RCC 7860 (cell line): ENCODE measurements around the gene MIA3.
"Not testable (repeated sequence)": the region's sequence is repeated elsewhere in the genome, so short reads cannot be mapped to it uniquely, and the experiment has no call there.

Source experiments
- DNase-seq: peaks from one replicate; pipeline ENCODE4 v3.0.0-alpha.2; 2015; ENCODE audit warnings: low spot score
- FAIRE-seq: peaks from 2 replicates; lab custom pipeline; 2012; peaks lifted over from hg19 to GRCh38; lab: Jason Lieb, UNC

MIA3 gene

DNA sequence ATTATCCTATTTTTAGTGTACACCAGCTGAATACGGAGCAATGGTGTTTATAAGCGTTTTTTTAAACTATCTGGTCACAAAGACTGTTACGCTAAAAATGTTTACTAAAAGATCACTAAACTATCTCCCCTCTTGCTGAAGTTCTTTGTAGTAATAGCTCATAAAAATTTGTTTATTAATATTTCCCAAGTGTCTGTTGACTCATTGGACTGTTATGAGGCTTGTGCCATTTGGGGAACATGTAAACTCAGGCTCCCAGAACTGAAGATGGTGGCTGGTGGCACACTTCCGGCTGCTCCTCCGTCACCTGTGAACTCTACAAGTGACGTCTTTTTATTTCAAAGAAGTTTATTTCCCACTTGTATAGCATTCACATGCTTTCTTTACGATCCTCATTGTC lies 48.1 kb downstream of the MIA3 start:
- no peak for FAIRE-seq
- DNase-seq: no peak

DNA sequence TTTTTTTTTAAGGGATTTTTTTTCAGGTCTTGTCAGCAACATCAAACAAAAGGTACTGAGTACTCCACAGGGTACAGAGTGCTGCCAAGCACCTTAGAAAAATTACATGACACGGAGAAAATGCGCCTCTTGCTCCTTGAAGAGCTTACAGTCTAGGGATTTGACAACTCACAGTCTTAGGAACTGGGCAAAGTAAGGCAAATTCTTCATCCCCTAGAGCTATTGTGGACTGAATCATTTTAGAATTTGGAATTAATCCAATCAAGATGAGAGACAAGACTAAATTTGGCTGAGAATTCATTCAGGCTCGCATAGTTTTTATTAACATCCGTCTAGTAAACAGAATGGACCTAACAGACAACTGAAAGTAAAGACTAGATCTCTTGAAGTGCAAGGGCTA lies 50.3 kb downstream of the MIA3 start:
- not testable (repeated sequence) for DNase-seq, FAIRE-seq

DNA sequence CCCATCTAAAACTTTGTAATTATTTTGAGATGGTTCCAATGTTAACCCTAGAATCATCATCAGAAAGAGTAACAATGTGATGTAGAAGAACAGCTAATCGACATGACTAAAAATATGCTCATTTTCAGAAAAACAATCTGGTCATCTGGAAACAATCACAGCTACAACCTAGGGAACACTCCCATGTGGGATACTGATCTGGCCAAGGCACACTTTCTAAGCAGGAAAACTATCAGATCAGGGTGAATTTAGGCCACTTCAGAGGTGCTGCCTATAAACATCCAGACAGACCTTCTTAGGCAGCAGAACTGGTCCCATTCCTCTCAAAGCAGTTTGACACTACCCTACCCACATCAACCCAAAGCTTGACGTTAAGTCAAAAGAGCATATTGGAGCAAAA lies 51.2 kb downstream of the MIA3 start:
- DNase-seq: not testable (repeated sequence)
- peak; percentile 63 for FAIRE-seq

DNA sequence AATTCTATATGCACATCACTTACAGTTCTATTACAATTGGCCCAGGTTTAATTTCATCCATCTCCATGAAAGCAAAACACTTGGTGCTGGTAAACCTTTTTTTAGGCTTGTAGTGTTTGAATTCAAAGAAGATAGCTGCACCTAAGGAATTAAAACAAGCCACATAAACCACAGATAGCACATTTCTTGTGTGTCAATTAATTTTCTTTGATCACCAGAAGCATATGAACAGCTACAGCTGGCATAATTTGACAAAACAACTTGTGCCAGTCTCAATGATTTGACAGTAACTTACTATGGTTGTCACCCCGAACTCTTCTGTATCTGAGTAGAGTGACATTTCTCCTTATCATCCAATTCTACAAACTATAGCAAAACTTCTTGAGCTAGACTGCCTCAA lies 52.2 kb downstream of the MIA3 start:
- FAIRE-seq (no peak), DNase-seq (no peak)

DNA sequence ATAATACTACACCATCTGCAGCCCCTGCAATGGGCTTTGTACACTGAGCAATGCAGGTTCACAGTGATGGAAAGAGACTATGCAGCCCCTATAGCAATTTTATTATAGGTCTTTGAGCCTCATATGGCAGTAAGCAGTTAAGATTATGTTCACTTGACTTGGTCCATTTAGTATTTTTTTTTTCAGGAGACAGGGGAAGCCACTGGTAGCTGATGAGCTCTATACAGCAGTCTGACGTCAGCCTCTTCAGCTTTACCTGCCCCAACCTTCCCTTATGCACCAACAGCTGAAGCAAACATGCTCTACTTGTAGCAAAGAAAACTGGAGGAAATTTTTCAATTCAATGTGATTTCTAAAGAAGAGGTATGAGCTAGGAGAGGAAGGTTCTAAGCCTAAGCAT lies 62.2 kb downstream of the MIA3 start:
- FAIRE-seq (no peak), DNase-seq (no peak)

DNA sequence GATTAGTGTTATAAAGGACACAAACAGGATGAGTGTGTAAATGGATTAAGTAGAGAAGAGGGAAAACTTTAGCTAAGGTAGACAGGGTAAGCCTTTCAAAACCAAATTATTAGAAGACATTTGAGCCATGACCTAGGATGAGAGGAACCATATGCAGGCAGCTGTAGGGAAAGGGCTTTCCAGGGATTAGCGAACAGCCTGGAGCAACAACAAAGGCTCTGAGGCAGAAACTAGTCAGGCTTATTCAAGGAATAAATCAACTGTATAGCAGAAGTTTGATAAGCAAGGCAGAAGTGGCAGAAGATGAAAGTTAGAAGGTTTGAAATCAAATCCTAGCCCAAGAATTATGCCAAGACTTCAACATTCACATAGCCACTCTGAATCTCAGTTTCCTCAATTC lies 73.1 kb downstream of the MIA3 start:
- FAIRE-seq: no peak
- DNase-seq: no peak

DNA sequence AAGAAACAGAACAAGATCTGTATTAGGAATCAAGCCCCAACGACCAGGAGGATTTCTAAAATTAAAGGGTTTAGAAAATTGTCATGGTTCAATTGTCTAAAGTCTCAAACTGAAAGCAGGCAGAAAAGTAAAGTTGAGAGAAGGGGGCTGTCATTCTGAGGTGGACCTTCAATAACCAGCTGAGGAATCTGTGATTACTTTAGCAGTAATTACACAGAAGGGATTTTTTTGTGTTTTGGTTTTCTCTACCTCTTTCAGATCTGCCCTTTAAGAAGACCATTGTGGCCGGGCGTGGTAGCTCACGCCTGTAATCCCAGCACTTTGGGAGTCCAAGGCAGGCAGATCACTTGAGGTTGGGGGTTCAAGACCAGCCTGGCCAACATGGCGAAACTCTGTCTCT lies 77.0 kb downstream of the MIA3 start:
- DNase-seq (no peak), FAIRE-seq (no peak)

DNA sequence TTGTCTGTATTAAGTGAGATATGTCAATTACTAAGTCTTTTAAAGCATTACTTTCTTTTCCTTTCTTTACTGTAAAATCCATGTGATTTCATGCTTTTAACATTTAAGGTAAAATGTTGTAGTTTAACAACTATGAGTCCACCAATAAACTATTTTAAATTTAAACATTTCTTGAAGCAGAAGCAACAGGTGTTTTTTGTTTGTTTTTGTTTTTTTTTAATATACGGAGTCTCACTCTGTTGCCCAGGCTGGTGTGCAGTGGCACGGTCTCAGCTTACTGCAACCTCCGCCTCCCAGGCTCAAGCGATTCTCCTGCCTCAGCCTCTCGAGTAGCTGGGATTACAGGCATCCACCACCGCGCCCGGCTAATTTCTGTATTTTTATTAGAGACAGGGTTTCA lies 78.8 kb downstream of the MIA3 start:
- DNase-seq: no peak
- no peak for FAIRE-seq

DNA sequence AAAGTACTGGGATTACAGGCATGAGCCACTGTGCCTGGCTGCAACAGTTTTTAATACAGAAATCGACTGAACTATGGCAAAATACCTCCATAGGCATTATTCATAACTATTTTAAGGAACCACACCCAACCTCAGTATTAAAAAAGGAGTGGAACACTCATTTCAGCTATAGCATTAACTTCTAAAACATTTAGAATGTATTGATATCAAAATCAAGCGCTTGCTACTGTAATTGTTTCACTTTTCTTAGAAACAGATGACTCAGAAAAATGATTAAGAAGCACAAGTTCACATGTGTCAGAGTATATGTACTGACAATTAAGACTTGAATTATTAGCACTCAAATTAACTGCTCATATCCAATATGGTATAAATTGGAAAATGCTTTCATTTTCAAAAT lies 79.3 kb downstream of the MIA3 start:
- FAIRE-seq: no peak
- no peak for DNase-seq

DNA sequence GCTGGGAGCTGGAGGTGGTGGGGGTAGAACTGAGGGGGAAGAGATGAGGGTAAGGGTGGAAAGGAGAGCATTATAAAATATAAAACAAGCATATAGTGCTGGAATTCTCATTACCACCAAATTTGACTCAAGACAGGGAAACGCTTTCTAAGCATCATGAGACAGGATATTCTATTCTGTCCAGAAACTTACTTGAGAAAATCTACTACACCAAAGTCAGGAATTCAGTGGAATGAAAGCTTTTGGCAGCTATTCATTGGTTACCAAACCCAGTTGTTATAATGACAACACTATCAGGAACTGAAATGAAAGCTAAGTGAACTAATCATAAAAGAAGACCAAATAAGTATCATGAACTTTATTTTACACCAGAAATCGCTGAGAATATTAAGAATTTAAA lies 79.9 kb downstream of the MIA3 start:
- FAIRE-seq (no peak), DNase-seq (no peak)

DNA sequence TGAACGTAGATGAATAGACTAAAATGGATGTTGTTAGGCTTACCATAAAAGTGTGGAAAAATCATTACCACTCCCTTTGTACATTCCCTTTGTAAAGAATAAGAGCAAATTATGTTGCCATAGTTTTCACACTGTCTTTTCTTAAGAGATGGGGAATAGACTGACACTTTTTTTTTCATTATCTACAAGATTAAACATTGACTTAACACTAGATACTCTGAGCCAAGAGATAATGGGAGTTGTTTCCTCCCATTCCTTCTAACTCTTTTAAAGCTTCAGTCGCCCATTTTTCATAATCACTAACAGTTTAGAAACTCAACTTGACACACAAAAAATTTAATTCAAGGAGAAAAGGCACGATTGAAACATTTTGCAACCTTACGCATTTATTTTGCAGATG lies 84.3 kb downstream of the MIA3 start:
- no peak for FAIRE-seq

DNA sequence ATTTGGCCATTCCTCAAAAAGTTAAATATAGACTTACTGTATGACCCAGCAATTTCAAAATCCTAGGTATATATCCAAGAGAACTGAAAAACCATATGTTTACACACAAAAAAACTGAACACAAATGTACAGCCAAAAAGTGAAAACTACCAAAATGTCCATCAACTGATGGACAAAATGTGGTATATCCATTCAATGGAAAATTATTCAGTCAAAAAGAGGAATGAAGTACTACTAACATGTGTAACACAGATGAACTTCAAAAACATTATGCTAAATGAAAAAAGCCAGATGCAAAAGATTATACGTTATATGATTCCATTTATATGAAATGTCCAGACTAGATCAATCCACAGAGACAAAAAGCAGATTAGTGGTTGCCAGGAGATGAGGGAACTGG lies 86.4 kb downstream of the MIA3 start:
- DNase-seq (no peak), FAIRE-seq (no peak)

More for the DNA sequence above, 84.3 kb downstream of the MIA3 start:
- no peak for DNase-seq

DNA sequence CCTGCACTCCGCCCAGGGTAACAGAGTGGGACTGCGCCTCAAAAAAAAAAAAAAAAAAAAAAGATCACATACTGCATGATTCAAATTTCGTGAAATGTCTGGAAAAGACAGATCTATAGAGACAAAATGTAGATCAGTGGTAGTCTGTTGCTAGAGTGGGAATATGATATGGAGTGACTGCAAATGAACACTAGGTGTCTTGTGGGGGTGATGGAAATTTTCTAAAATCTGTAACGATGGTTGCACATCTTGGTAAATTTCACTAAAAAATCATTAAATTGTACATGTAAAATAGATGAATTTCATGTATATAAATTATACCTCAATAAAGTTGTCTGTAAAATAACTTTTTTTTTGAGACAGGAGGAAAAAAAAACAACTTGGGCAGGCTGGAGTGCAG lies 88.9 kb downstream of the MIA3 start:
- DNase-seq (no peak), FAIRE-seq (no peak)

DNA sequence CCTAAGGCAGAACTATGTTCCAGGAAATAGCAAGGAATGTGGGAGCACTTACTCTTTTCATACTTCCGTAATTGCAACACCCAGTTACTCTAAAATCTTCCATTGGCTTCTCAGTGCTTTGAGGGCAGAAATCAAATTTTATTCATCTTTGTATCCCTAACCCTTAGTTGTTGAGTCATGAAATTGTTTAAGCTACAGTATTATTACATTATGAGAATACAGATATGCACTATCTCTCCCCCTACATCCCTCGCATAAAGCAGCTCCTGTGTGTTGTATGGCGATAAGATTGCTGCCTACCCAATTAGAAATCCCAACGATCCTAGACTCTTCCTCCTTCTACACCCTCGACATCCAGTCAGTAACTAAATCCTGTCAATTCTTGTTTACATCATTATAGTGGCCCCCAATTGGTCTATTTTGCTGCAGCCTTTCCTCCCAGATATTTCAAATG lies 91.8 kb downstream of the MIA3 start:
- DNase-seq: no peak
- no peak for FAIRE-seq

DNA sequence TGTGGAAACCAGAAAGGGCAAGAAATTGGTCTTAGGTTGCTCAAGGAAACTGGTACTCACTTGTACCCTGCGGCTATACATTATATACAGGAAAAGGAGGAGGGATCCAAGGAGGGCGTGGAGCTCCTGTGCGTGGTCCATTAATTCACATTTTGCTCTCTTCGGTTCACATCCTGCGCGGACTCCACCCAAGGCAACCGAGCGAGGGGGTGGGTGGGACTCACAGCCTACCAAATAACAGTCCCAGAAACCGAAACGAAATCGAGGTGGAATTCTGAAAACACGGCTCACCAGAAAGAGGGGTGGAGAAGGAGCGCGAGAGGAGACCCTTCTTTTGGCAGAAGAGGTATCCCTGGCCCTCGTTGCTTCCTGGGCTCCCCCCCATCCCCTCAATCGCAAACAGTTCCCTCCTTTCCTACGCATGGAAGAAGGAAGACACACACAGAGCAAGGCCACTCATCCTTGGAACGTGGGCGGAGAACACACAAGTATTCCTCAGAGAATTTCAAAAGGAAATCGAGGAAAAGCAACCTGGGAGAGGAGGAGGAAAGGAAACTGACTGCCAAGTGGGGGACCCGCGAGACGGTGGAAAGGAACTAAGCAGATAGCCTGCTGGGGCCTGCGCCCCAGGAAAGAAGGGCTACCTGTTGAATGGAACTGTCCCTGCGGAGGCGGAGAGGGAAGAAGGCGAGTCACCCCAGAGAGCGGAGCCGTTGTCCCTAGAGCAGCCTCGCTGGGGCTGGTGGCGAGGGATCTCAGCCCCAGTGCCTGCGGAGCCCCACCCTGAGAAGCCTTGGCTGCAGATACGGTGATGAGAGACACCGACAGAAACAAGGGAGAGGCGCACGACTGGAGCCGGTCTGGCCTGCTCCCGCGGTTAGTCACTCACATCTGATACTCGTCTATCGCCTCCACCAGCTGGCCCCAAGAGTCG lies 93.7 kb downstream of the MIA3 start:
- DNase-seq (peak; percentile 60), FAIRE-seq (peak; percentile 67)

DNA sequence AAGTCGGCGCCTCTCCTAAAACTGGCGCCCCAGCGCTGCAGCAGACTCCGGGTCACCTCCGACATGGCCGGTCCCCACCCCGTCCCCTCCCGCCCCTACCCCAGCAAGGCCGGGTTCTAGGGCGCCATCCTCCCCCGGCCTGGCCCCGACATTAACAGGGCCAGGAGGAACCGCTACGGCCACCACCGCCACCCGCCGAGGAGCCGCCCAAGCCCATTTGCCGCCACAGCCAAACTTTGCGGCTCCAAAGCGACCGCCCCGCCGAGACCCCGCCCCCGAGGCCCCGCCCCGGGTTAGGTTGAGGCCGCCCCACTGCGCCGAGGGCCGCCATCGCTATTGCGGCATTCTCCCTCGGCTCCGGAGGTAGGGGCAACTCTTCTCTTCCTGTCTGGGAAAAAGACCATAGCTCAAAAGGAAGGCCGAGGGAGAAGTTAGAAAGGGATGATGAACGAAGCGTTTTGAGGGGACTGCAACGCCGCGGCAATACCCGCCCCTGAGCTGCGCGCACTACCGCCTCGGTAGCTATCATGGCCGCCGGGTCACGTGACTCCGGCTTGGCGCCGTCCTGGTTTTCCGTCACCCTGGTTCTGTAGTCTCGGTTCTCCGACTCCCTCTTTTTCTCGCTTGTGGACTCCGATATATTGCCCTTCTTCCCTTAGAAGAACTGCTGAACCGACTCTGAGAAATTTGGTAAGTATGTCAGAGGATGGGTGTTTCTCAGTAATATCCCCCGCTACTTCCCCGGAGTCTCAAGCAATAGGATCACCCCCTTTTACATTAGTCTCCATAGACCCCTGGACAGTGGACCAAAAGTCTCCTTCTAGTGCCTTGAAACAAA lies 94.6 kb downstream of the MIA3 start, which contains the start of the genes AIDA and BROX:
Gene AIDA, minus strand, starts transcription at position 239 of the 838 bp plus-strand sequence. Its CDS starts 174 bp downstream, at position 65.
Gene BROX, plus strand, starts transcription at position 312 of the 838 bp plus-strand sequence. CDS start 3,136 bp downstream, outside the sequence.
- peak; percentile 67 for DNase-seq
- FAIRE-seq: no peak

DNA sequence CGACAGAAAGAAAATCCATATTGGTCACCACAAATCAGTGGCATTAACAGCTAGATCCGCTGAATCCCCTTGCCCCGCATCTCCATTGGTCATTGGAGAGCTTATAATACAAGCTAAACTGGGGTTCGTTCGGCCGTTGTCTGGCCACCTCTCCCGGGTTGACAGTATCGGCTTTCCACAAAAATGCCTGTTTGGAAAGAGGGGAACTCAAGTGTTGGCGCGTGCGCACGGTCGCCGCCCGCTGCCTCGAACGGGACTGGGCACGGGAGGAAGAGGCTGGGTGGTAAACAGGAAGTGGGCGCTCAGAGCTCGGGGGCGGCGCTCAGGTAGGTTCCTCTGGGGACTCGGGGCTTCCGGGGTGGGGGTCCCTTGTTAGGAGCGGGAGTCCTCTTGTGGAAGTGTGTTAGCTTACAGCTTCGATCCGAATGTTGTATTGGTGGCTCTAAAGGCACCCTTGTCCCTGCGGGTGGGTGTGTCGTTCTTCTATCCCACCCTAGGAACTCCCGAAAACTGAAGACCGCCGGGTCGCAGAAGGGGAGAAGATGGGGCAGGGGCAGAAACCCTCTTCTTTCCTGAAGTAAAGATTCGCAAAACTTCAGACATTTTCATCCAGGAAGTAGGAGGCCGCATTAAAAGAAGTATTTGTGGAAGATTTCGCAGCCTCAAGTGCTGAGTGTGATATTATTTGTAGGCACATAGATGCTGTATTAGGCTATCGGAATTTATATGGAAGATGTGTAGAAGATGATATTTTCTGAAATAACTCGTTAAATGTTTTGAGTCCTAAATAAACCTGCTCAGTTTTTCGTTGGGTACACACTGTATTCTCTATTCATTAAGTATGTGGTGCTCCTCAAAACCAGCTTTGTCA lies 95.4 kb downstream of the MIA3 start:
- peak; percentile 51 for FAIRE-seq
- peak; percentile 87 for DNase-seq

DNA sequence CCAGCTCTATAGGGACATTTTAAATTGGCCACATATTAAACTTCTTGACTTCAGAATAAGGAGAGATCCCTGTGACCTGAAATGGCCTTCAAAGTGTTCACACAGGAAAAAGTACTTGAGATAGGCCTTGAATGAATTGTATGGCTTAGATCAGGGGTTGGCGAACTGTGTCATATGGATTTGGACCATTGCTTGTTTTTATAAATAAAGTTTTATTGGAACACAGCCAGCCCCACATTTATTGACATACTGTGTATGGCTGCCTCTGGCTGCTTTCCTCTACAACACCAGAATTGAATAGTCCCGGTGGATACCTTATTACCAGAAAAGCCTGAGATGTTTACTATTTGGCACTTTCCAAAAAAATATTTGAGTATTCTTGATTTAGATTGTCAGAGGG lies 98.5 kb downstream of the MIA3 start:
- no peak for DNase-seq
- FAIRE-seq: no peak
